GM04503 (cell line): Measurements from ENCODE around the gene DLG2.
"Not testable (repeated sequence)": the region's sequence is repeated elsewhere in the genome, so short reads cannot be mapped to it uniquely, and the experiment has no call there.

Source experiments
- DNase-seq: peaks from one replicate; pipeline ENCODE4 v3.0.0-alpha.2; 2012; ENCODE audit warnings: low read depth

Gene DLG2

GRCh38 chr11:83779876-83780275, 1847.3 kb downstream of the DLG2 start:
- DNase-seq: no peak

- DNase-seq: no peak
Observed at GRCh38 chr11:83778596-83778995, 1848.5 kb downstream of the DLG2 start.

GRCh38 chr11:83773950-83774880, 1852.9 kb downstream of the DLG2 start:
- DNase-seq: no peak

GRCh38 chr11:83768489-83768888, 1858.7 kb downstream of the DLG2 start:
- no peak for DNase-seq

GRCh38 chr11:83766932-83767331, 1860.2 kb downstream of the DLG2 start:
- DNase-seq: no peak

- no peak for DNase-seq
Observed at GRCh38 chr11:83764643-83765042, 1862.5 kb downstream of the DLG2 start.

- DNase-seq: no peak
Observed at GRCh38 chr11:83760932-83761331, 1866.2 kb downstream of the DLG2 start.

- DNase-seq: no peak
Observed at GRCh38 chr11:83759148-83759547, 1868.0 kb downstream of the DLG2 start.

- DNase-seq: no peak
Observed at GRCh38 chr11:83751041-83751440, 1876.1 kb downstream of the DLG2 start.

- DNase-seq: no peak
Observed at GRCh38 chr11:83746921-83747585, 1880.1 kb downstream of the DLG2 start.

GRCh38 chr11:83744620-83745192, 1882.4 kb downstream of the DLG2 start:
- no peak for DNase-seq

GRCh38 chr11:83736684-83737083, 1890.5 kb downstream of the DLG2 start:
- DNase-seq: no peak

- DNase-seq: no peak
Observed at GRCh38 chr11:83734120-83734519, 1893.0 kb downstream of the DLG2 start.

- not testable (repeated sequence) for DNase-seq
Observed at GRCh38 chr11:83731288-83731687, 1895.9 kb downstream of the DLG2 start.

GRCh38 chr11:83728281-83728680, 1898.9 kb downstream of the DLG2 start:
- DNase-seq: no peak

GRCh38 chr11:83727251-83727650, 1899.9 kb downstream of the DLG2 start:
- DNase-seq: no peak

GRCh38 chr11:83726316-83726715, 1900.8 kb downstream of the DLG2 start:
- DNase-seq: no peak

GRCh38 chr11:83725728-83726127, 1901.4 kb downstream of the DLG2 start:
- DNase-seq: no peak

GRCh38 chr11:83725269-83725560, 1901.9 kb downstream of the DLG2 start:
- DNase-seq: no peak

- DNase-seq: peak; percentile 17
Observed at GRCh38 chr11:83723999-83724398, 1903.1 kb downstream of the DLG2 start.

- no peak for DNase-seq
Observed at GRCh38 chr11:83722392-83723119, 1904.6 kb downstream of the DLG2 start.

- DNase-seq: no peak
Observed at GRCh38 chr11:83721263-83721662, 1905.9 kb downstream of the DLG2 start.

- DNase-seq: no peak
Observed at GRCh38 chr11:83720675-83721074, 1906.5 kb downstream of the DLG2 start.
